GM19372 (cell line): ENCODE results near the gene RNASE7.

Experiments used
- ATAC-seq: cut with Tn5 transposase; IDR thresholded peaks from one replicate; pipeline ENCODE4 v1.9.1; 2021; ENCODE audit warnings: mild to moderate bottlenecking, low read depth, moderate library complexity; ENCODE audit not compliant: unreplicated experiment

Gene RNASE7

GRCh38 chr14:21084998-21085853 is 43.1 kb downstream of the RNASE7 start:
- no peak for ATAC-seq

GRCh38 chr14:21086908-21087293 is 44.7 kb downstream of the RNASE7 start:
- ATAC-seq, result no peak

- no peak for ATAC-seq
Measured at GRCh38 chr14:21087294-21088091, 45.3 kb downstream of the RNASE7 start.

GRCh38 chr14:21088687-21089086 is 46.5 kb downstream of the RNASE7 start:
- no peak for ATAC-seq

- no peak for ATAC-seq
Measured at GRCh38 chr14:21089271-21089670, 47.1 kb downstream of the RNASE7 start.

GRCh38 chr14:21089877-21090193 is 47.7 kb downstream of the RNASE7 start:
- ATAC-seq, result no peak

GRCh38 chr14:21090194-21090939 is 48.2 kb downstream of the RNASE7 start:
- no peak for ATAC-seq

- no peak for ATAC-seq
Measured at GRCh38 chr14:21090940-21091663, 48.9 kb downstream of the RNASE7 start.

GRCh38 chr14:21091821-21092272 is 49.7 kb downstream of the RNASE7 start:
- no peak for ATAC-seq

GRCh38 chr14:21092273-21093011 is 50.3 kb downstream of the RNASE7 start:
- ATAC-seq, result peak; percentile 90

GRCh38 chr14:21093018-21093417 is 50.9 kb downstream of the RNASE7 start:
- ATAC-seq, result no peak
